Measurements from ENCODE around the gene SETD3.

The SETD3 gene

GRCh38 chr14:99451234-99451633 is 29.4 kb downstream of the SETD3 start:
- no peak for DNase-seq

GRCh38 chr14:99450266-99450665 is 30.4 kb downstream of the SETD3 start:
- no peak for DNase-seq

- DNase-seq = no peak
These were observed 32.9 kb downstream of the SETD3 start for GRCh38 chr14:99447739-99448138.

GRCh38 chr14:99445931-99446330 is 34.7 kb downstream of the SETD3 start:
- no peak for DNase-seq

- DNase-seq = no peak
These were observed 38.7 kb downstream of the SETD3 start for GRCh38 chr14:99441918-99442317.

- DNase-seq = peak; percentile 55
These were observed 39.3 kb downstream of the SETD3 start for GRCh38 chr14:99441157-99441870.

- peak; percentile 25 for DNase-seq
These were observed 40.4 kb downstream of the SETD3 start for GRCh38 chr14:99440278-99440677.

- no peak for DNase-seq
These were observed 43.0 kb downstream of the SETD3 start for GRCh38 chr14:99437706-99438105.

GRCh38 chr14:99436247-99437180 is 44.1 kb downstream of the SETD3 start:
- DNase-seq = peak; percentile 28

GRCh38 chr14:99435327-99435726 is 45.3 kb downstream of the SETD3 start:
- no peak for DNase-seq

GRCh38 chr14:99432485-99432884 is 48.2 kb downstream of the SETD3 start:
- no peak for DNase-seq

- no peak for DNase-seq
These were observed 48.7 kb downstream of the SETD3 start for GRCh38 chr14:99431986-99432385.

GRCh38 chr14:99430491-99430890 is 50.2 kb downstream of the SETD3 start:
- DNase-seq = peak; percentile 9

- DNase-seq = peak; percentile 61
These were observed 52.9 kb downstream of the SETD3 start for GRCh38 chr14:99427632-99428300.

- DNase-seq = peak; percentile 34
These were observed 53.8 kb downstream of the SETD3 start for GRCh38 chr14:99426813-99427346.

- DNase-seq = peak; percentile 90
These were observed 54.4 kb downstream of the SETD3 start for GRCh38 chr14:99426265-99426664.

- DNase-seq = peak; percentile 97
These were observed 55.4 kb downstream of the SETD3 start for GRCh38 chr14:99425272-99425681.

GRCh38 chr14:99424306-99424877 is 56.3 kb downstream of the SETD3 start:
- peak; percentile 20 for DNase-seq

- no peak for DNase-seq
These were observed 57.2 kb downstream of the SETD3 start for GRCh38 chr14:99423434-99423833.

GRCh38 chr14:99422228-99423010 is 58.2 kb downstream of the SETD3 start:
- DNase-seq = peak; percentile 73

- no peak for DNase-seq
These were observed 59.9 kb downstream of the SETD3 start for GRCh38 chr14:99420711-99421110.

GRCh38 chr14:99419905-99420304 is 60.8 kb downstream of the SETD3 start:
- DNase-seq = no peak
